Transverse colon (tissue), 4 donors: Measurements from ENCODE around the gene NAA38. TPM values are rescaled to one million over a fixed set of nuclear protein-coding genes. Genes with fewer than 3 reads are reported as not detected.

ENCODE experiments used
- DNase-seq: peaks from one replicate; pipeline ENCODE4 v3.0.0-alpha.2; 2019
- H3K27ac ChIP-seq, 4 donors: fragments of 200-600 bp; sonication (generic); 2 replicates each; pipeline ENCODE4 v1.5.1; 2016 to 2018; ENCODE audit warnings: inconsistent platforms in 4 of 4
- H3K27me3 ChIP-seq: fragments of 200-600 bp; sonication (generic); 2 replicates; pipeline ENCODE4 v1.5.1; 2017; ENCODE audit warnings: inconsistent platforms
- H3K36me3 ChIP-seq, 4 donors: fragments of 200-600 bp; sonication (generic); 2 replicates each; pipeline ENCODE4 v1.5.1; 2017 to 2019; ENCODE audit warnings: inconsistent platforms in 4 of 4
- H3K4me1 ChIP-seq, 4 donors: fragments of 200-600 bp; sonication (generic); 2 replicates each; pipeline ENCODE4 v1.5.1; 2017 to 2020; ENCODE audit warnings: inconsistent platforms in 4 of 4
- H3K4me3 ChIP-seq, 4 donors: fragments of 200-600 bp; sonication (generic); 1 replicate in 1 of 4; 2 replicates in 3 of 4; pipeline versions ENCODE4 v1.5.1 to v1.6.1; 2017 to 2019; ENCODE audit warnings: inconsistent platforms in 4 of 4
- H3K9me3 ChIP-seq, 2 donors: fragments of 200-600 bp; sonication (generic); 2 replicates each; pipeline ENCODE4 v1.5.1; 2017 to 2019; ENCODE audit warnings: inconsistent platforms in 2 of 2
- CTCF ChIP-seq, 5 experiments: fragments of 200-600 bp in 3 of 5; fragments of 450-650 bp in 2 of 5; sonication (generic) in 3 of 5; IDR thresholded peaks; 1 replicate in 2 of 5; 2 replicates in 3 of 5; pipeline ENCODE4 v1.5.1; 2016 to 2017; ENCODE audit warnings: antibody characterized with exemption in 5 of 5, inconsistent platforms in 3 of 5, mild to moderate bottlenecking in 2 of 5, moderate library complexity in 1 of 5
- EP300 ChIP-seq: sonication (generic); formaldehyde crosslinking; IDR thresholded peaks from one replicate; pipeline ENCODE4 v1.6.1; 2017; ENCODE audit warnings: antibody characterized with exemption, low read depth
- POLR2A ChIP-seq: fragments of 450-650 bp; IDR thresholded peaks from one replicate; pipeline ENCODE4 v1.6.1; 2016; ENCODE audit warnings: antibody characterized with exemption, mild to moderate bottlenecking, moderate library complexity
- POLR2AphosphoS5 ChIP-seq, 3 donors: sonication (generic); formaldehyde crosslinking; IDR thresholded peaks; one replicate each; pipeline ENCODE4 v1.6.1; 2016; ENCODE audit warnings: antibody characterized with exemption in 3 of 3
- WGBS, 2 donors: methylation state at CpG; one replicate each; pipeline ENCODE4 v1.1.5; 2018; ENCODE audit warnings: low coverage in 1 of 2; 5-methylcytosine and 5-hydroxymethylcytosine counted together
- in situ Hi-C, 4 donors: fragments of 200-750 bp; cut with MboI; loops; one replicate each; pipeline versions ENCODE4 v1.15.0 to v1.15.1; 2017; ENCODE audit warnings: low sequenced_read_pairs in 3 of 4, low pct_ligation_motif_present in 1 of 4, low pct_unique_long_range_greater_than_20kb in 1 of 4
- intact Hi-C: fragments of 100-400 bp; cut with DNase I; formaldehyde crosslinking; loops from one replicate; pipeline ENCODE4 v1.15.1; 2023; ENCODE audit warnings: low total_unique reads
- total RNA-seq, 4 donors: library from RNA; depleted of rRNA; stranded (reverse); fragments of >200 nt; gene quantifications; one replicate each; pipeline ENCODE4 v1.1.0, GENCODE V29; 2016

The NAA38 gene
- total RNA-seq, 4 donors from 2014 or later, result 59.8 to 95.3 (median 86.5) TPM

- no peaks in the 10 kb centered on the region for H3K27me3 ChIP-seq
- in situ Hi-C loops, result no loop called here
- peaks cover 0 to 17% (median 6%) of the 10 kb centered on the region in 4 donors for H3K4me1 ChIP-seq
- TF ChIP-seq POLR2AphosphoS5 (IDR thresholded peaks at IDR 0.05) (no peak), POLR2A (no peak), CTCF (IDR thresholded peaks at IDR 0.05) (no peak), EP300 (no peak)
- no peak for DNase-seq
- no peaks in the 10 kb centered on the region for H3K9me3 ChIP-seq
- WGBS, 2 donors, result 43 to 92% methylated on average over 1 to 8 of the region's 8 CpGs
- intact Hi-C loops, result no loop called here
- no peak overlapping the region for H3K4me3 ChIP-seq
- no peaks in the 10 kb centered on the region for H3K36me3 ChIP-seq
- H3K27ac ChIP-seq, result no peak overlapping the region
Observed at GRCh38 chr17:7830616-7831015, 26.7 kb downstream of the NAA38 start.

- no peak for TF ChIP-seq EP300
- TF ChIP-seq POLR2A, result no peak
- TF ChIP-seq CTCF (IDR thresholded peaks at IDR 0.05), result no peak
- TF ChIP-seq POLR2AphosphoS5 (IDR thresholded peaks at IDR 0.05), result no peak
- intact Hi-C loops (no loop called here), in situ Hi-C loops (no loop called here)
- H3K9me3 ChIP-seq, result no peaks in the 10 kb centered on the region
- no peak for DNase-seq
- no peaks in the 10 kb centered on the region for H3K27me3 ChIP-seq
- 48 to 53% methylated on average over 7 to 12 of the region's 12 CpGs for WGBS, 2 donors
- H3K4me1 ChIP-seq, result no peaks in the 10 kb centered on the region
- H3K4me3 ChIP-seq, result no peak overlapping the region
- H3K36me3 ChIP-seq, result no peaks in the 10 kb centered on the region
- no peak overlapping the region for H3K27ac ChIP-seq
Observed at GRCh38 chr17:7825206-7825990, 32.0 kb downstream of the NAA38 start.

- in situ Hi-C loops, result no loop called here
Observed at GRCh38 chr17:7824021-7824924, 33.1 kb downstream of the NAA38 start.

More at GRCh38 chr17:7824021-7824924, 33.1 kb downstream of the NAA38 start:
- 75% methylated on average over 9 of the region's 9 CpGs; no CpG with 5 or more reads in 1 of the 2 donors for WGBS, 2 donors
- H3K4me3 ChIP-seq, result no peak overlapping the region
- no peak overlapping the region for H3K27ac ChIP-seq
- H3K36me3 ChIP-seq, result no peaks in the 10 kb centered on the region
- intact Hi-C loops, result no loop called here
- no peaks in the 10 kb centered on the region for H3K9me3 ChIP-seq
- TF ChIP-seq POLR2A (no peak), EP300 (no peak), POLR2AphosphoS5 (IDR thresholded peaks at IDR 0.05) (no peak), CTCF (IDR thresholded peaks at IDR 0.05) (no peak)
- no peaks in the 10 kb centered on the region for H3K4me1 ChIP-seq
- H3K27me3 ChIP-seq, result no peaks in the 10 kb centered on the region
- no peak for DNase-seq
